HG02678 (cell line): ENCODE data around the gene MID1.

Experiments
- ATAC-seq: cut with Tn5 transposase; IDR thresholded peaks from one replicate; pipeline ENCODE4 v1.9.1; 2021; ENCODE audit warnings: mild to moderate bottlenecking, moderate library complexity; ENCODE audit not compliant: unreplicated experiment

The MID1 gene

GRCh38 chrX:10577853-10578252 is 42.5 kb downstream of the MID1 start:
- no peak for ATAC-seq

- ATAC-seq = no peak
Measured at GRCh38 chrX:10576777-10577447, 43.5 kb downstream of the MID1 start.

- no peak for ATAC-seq
Measured at GRCh38 chrX:10576186-10576585, 44.2 kb downstream of the MID1 start.

- ATAC-seq = no peak
Measured at GRCh38 chrX:10574663-10575062, 45.7 kb downstream of the MID1 start.

GRCh38 chrX:10571260-10571659 is 49.1 kb downstream of the MID1 start:
- no peak for ATAC-seq

GRCh38 chrX:10570601-10571000 is 49.8 kb downstream of the MID1 start:
- no peak for ATAC-seq

GRCh38 chrX:10569946-10570345 is 50.4 kb downstream of the MID1 start:
- no peak for ATAC-seq

- ATAC-seq = no peak
Measured at GRCh38 chrX:10568428-10568827, 52.0 kb downstream of the MID1 start.

GRCh38 chrX:10567136-10567535 is 53.2 kb downstream of the MID1 start:
- no peak for ATAC-seq

- no peak for ATAC-seq
Measured at GRCh38 chrX:10566716-10567097, 53.7 kb downstream of the MID1 start.

GRCh38 chrX:10564484-10564883 is 55.9 kb downstream of the MID1 start:
- ATAC-seq = no peak

GRCh38 chrX:10557166-10557565 is 63.2 kb downstream of the MID1 start:
- ATAC-seq = no peak

GRCh38 chrX:10556405-10556804 is 64.0 kb downstream of the MID1 start:
- ATAC-seq = no peak

- no peak for ATAC-seq
Measured at GRCh38 chrX:10555846-10556245, 64.5 kb downstream of the MID1 start.

GRCh38 chrX:10554612-10555270 is 65.6 kb downstream of the MID1 start:
- ATAC-seq = no peak

- no peak for ATAC-seq
Measured at GRCh38 chrX:10549280-10549679, 71.1 kb downstream of the MID1 start.

GRCh38 chrX:10548688-10549087 is 71.7 kb downstream of the MID1 start:
- no peak for ATAC-seq

- no peak for ATAC-seq
Measured at GRCh38 chrX:10545882-10546281, 74.5 kb downstream of the MID1 start.

- ATAC-seq = no peak
Measured at GRCh38 chrX:10542586-10542985, 77.8 kb downstream of the MID1 start.

GRCh38 chrX:10538831-10539230 is 81.6 kb downstream of the MID1 start:
- no peak for ATAC-seq

- ATAC-seq = no peak
Measured at GRCh38 chrX:10537308-10537707, 83.1 kb downstream of the MID1 start.

GRCh38 chrX:10536744-10537143 is 83.6 kb downstream of the MID1 start:
- no peak for ATAC-seq

GRCh38 chrX:10534611-10535010 is 85.8 kb downstream of the MID1 start:
- ATAC-seq = no peak
